Measurements from ENCODE around the gene TMEM242. TPM values are rescaled to one million over a fixed set of nuclear protein-coding genes. Genes with fewer than 3 reads are reported as not detected.

The TMEM242 gene
- total and polyA plus RNA-seq, 2 donors (not counting 3 experiments of a cell fraction or from before 2014, with no cell fraction given) = 5.3 to 15.5 TPM

GRCh38 chr6:157264701-157265100, 58.6 kb downstream of the TMEM242 start:
- Histone ChIP-seq H3K4me3 (replicated peaks in 1 of 3; ENCODE audit: insufficient read depth in 1 of 3, low read depth in 1 of 3, low read length in 3 of 3) (no peak overlapping the region), H3K9me1 (replicated peaks; ENCODE audit: control insufficient read depth, extremely low read depth, insufficient read depth, low read length) (no peaks in the 10 kb centered on the region), H3K4me1 (ENCODE audit: control insufficient read depth, extremely low read depth, insufficient read depth, low read length) (peaks cover 12% of the 10 kb centered on the region), H3K27me3 (ENCODE audit: control insufficient read depth in 2 of 2, insufficient read depth in 2 of 2, low read length in 2 of 2) (peaks cover 2% of the 10 kb centered on the region in 2 experiments), H3K9me3 (replicated peaks; ENCODE audit: control insufficient read depth, insufficient read depth, low read length) (no peaks in the 10 kb centered on the region), H4K20me1 (replicated peaks; ENCODE audit: control insufficient read depth, extremely low read depth, insufficient read depth, low read length) (no peaks in the 10 kb centered on the region), H3K27ac (ENCODE audit: insufficient read depth, low read depth, low read length) (no peak overlapping the region), H3K36me3 (ENCODE audit: control insufficient read depth in 2 of 2, extremely low read depth in 1 of 2, insufficient read depth in 2 of 2, low read length in 2 of 2) (no peaks in the 10 kb centered on the region), H3K9ac (replicated peaks; ENCODE audit: extremely low read depth, insufficient read depth, low read length) (no peak overlapping the region), H3K79me2 (ENCODE audit: control insufficient read depth, insufficient read depth, low read length) (no peaks in the 10 kb centered on the region), H2AFZ (ENCODE audit: low read depth, low read length) (no peak overlapping the region), H3K4me2 (ENCODE audit: insufficient read depth, low read length) (no peak overlapping the region)
- FAIRE-seq = no peak
- dilution Hi-C loops (cut with MboI; ENCODE audit: extremely low pct_ligation_motif_present, low sequenced_read_pairs) (no loop called here), intact Hi-C loops (cut with micrococcal nuclease) (no loop called here)
- TF ChIP-seq, protein P1, sequence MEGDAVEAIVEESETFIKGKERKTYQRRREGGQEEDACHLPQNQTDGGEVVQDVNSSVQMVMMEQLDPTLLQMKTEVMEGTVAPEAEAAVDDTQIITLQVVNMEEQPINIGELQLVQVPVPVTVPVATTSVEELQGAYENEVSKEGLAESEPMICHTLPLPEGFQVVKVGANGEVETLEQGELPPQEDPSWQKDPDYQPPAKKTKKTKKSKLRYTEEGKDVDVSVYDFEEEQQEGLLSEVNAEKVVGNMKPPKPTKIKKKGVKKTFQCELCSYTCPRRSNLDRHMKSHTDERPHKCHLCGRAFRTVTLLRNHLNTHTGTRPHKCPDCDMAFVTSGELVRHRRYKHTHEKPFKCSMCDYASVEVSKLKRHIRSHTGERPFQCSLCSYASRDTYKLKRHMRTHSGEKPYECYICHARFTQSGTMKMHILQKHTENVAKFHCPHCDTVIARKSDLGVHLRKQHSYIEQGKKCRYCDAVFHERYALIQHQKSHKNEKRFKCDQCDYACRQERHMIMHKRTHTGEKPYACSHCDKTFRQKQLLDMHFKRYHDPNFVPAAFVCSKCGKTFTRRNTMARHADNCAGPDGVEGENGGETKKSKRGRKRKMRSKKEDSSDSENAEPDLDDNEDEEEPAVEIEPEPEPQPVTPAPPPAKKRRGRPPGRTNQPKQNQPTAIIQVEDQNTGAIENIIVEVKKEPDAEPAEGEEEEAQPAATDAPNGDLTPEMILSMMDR (IDR thresholded peaks at IDR 0.05; ENCODE audit: extremely low read depth in 1 of 2, insufficient read depth in 1 of 2, low read depth in 1 of 2, low read length in 2 of 2) = no peak
- TF ChIP-seq, protein P2, sequence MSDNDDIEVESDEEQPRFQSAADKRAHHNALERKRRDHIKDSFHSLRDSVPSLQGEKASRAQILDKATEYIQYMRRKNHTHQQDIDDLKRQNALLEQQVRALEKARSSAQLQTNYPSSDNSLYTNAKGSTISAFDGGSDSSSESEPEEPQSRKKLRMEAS (IDR thresholded peaks at IDR 0.05; ENCODE audit: insufficient read depth, insufficient read length) = no peak
- TF ChIP-seq JUN (IDR thresholded peaks at IDR 0.05; ENCODE audit: borderline replicate concordance, insufficient read depth, insufficient read length, low read depth) = no peak
- no peak for TF ChIP-seq MYC (IDR thresholded peaks at IDR 0.05; ENCODE audit: low read depth, low read length)
- no peak for TF ChIP-seq POLR2AphosphoS5 (IDR thresholded peaks at IDR 0.05; ENCODE audit: insufficient read depth, low read depth, low read length)
- TF ChIP-seq GATA2 (IDR thresholded peaks at IDR 0.05; ENCODE audit: insufficient read depth, insufficient read length, low read depth, low read length) = no peak
- no peak for TF ChIP-seq FOS (IDR thresholded peaks at IDR 0.05; ENCODE audit: borderline replicate concordance, insufficient read depth, low read length)
- CTCF ChIA-PET = interaction anchor here (1.2 kb wide), 2 partner anchors 13 to 29 kb away, joined by 3 read pairs; no protein-coding TSS in a partner anchor
- POLR2A ChIA-PET = no interaction called here
- BruUV-seq (replicated peaks) = no TSS peak
- DNase-seq (ENCODE audit: low read depth, low spot score) = peak; percentile 24

Measured in endothelial cell of umbilical vein (primary cell).